Esophagus squamous epithelium (tissue), 4 donors: Measurements from ENCODE around the gene GH1.

ENCODE experiments used
- POLR2A ChIP-seq, 4 donors: fragments of 450-650 bp; IDR thresholded peaks; one replicate each; pipeline ENCODE4 v1.6.1; 2017; ENCODE audit warnings: antibody characterized with exemption in 4 of 4, mild to moderate bottlenecking in 4 of 4, moderate library complexity in 3 of 4
- TF ChIP-seq, protein P1 (sequence below), 6 experiments: fragments of 450-650 bp in 4 of 6; fragments of 200-600 bp in 2 of 6; sonication (generic) in 2 of 6; IDR thresholded peaks; one replicate each; pipeline ENCODE4 v1.5.1; 2016 to 2019; ENCODE audit warnings: antibody characterized with exemption in 6 of 6, mild to moderate bottlenecking in 4 of 6, moderate library complexity in 4 of 6

GRCh38 chr17:63929860-63930766 lies 11.5 kb upstream of the GH1 start:
- TF ChIP-seq, protein P1, sequence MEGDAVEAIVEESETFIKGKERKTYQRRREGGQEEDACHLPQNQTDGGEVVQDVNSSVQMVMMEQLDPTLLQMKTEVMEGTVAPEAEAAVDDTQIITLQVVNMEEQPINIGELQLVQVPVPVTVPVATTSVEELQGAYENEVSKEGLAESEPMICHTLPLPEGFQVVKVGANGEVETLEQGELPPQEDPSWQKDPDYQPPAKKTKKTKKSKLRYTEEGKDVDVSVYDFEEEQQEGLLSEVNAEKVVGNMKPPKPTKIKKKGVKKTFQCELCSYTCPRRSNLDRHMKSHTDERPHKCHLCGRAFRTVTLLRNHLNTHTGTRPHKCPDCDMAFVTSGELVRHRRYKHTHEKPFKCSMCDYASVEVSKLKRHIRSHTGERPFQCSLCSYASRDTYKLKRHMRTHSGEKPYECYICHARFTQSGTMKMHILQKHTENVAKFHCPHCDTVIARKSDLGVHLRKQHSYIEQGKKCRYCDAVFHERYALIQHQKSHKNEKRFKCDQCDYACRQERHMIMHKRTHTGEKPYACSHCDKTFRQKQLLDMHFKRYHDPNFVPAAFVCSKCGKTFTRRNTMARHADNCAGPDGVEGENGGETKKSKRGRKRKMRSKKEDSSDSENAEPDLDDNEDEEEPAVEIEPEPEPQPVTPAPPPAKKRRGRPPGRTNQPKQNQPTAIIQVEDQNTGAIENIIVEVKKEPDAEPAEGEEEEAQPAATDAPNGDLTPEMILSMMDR (IDR thresholded peaks at IDR 0.05), result no peak
- TF ChIP-seq POLR2A (IDR thresholded peaks at IDR 0.05), result no peak
